Gastrocnemius medialis (tissue), 4 donors: Measurements from ENCODE around the gene MMP15. TPM values are rescaled to one million over a fixed set of nuclear protein-coding genes. Genes with fewer than 3 reads are reported as not detected.

Experiments
- ATAC-seq, 2 donors: fragments of 150-250 bp; one replicate each; pipeline ENCODE4 v1.9.1; 2016
- DNase-seq, 2 donors: peaks; one replicate each; pipeline ENCODE4 v3.0.0-alpha.2; 2019
- H3K27ac ChIP-seq, 4 donors: fragments of 200-600 bp; sonication (generic); 1 replicate in 1 of 4; 2 replicates in 3 of 4; pipeline ENCODE4 v1.5.1; 2016 to 2018; ENCODE audit warnings: mild to moderate bottlenecking in 2 of 4, moderate library complexity in 1 of 4
- H3K27me3 ChIP-seq, 3 donors: fragments of 200-600 bp; sonication (generic) in 2 of 3; 1 replicate in 1 of 3; 2 replicates in 2 of 3; pipeline versions ENCODE4 v1.5.1 to v1.6.0; 2016 to 2019; ENCODE audit warnings: mild to moderate bottlenecking in 1 of 3, moderate library complexity in 1 of 3
- H3K36me3 ChIP-seq, 2 donors: fragments of 200-600 bp; sonication (generic) in 1 of 2; one replicate each; pipeline ENCODE4 v1.5.1; 2017 to 2018
- H3K4me1 ChIP-seq, 2 donors: fragments of 200-600 bp; sonication (generic) in 1 of 2; one replicate each; pipeline ENCODE4 v1.5.1; 2016 to 2017; ENCODE audit warnings: mild to moderate bottlenecking in 2 of 2
- H3K4me3 ChIP-seq, 4 donors: fragments of 200-600 bp; sonication (generic) in 3 of 4; 1 replicate in 1 of 4; 2 replicates in 3 of 4; pipeline ENCODE4 v1.5.1; 2016 to 2019; ENCODE audit warnings: mild to moderate bottlenecking in 2 of 4
- H3K9me3 ChIP-seq, 3 donors: fragments of 200-600 bp; sonication (generic) in 2 of 3; 1 replicate in 1 of 3; 2 replicates in 2 of 3; pipeline ENCODE4 v1.5.1; 2016 to 2019
- CTCF ChIP-seq, 5 experiments: fragments of 450-650 bp in 3 of 5; fragments of 200-600 bp in 2 of 5; sonication (generic) in 2 of 5; IDR thresholded peaks in 4 of 5; conservative IDR thresholded peaks in 1 of 5; 1 replicate in 4 of 5; 2 replicates in 1 of 5; pipeline ENCODE4 v1.5.1; 2016 to 2019; ENCODE audit warnings: antibody characterized with exemption in 5 of 5, mild to moderate bottlenecking in 3 of 5, moderate library complexity in 3 of 5
- POLR2A ChIP-seq, 2 donors: fragments of 450-650 bp; IDR thresholded peaks; one replicate each; pipeline ENCODE4 v1.6.1; 2017; ENCODE audit warnings: antibody characterized with exemption in 2 of 2, mild to moderate bottlenecking in 2 of 2, moderate library complexity in 2 of 2
- in situ Hi-C, 4 donors: fragments of 200-750 bp; cut with MboI; loops; one replicate each; pipeline versions ENCODE4 v1.15.0 to v1.8.0; 2017; ENCODE audit warnings: low sequenced_read_pairs in 4 of 4
- intact Hi-C: fragments of 100-400 bp; cut with DNase I; formaldehyde crosslinking; loops from one replicate; pipeline ENCODE4 v1.15.1; 2023; ENCODE audit warnings: low total_unique reads
- total RNA-seq, 4 donors: library from RNA; depleted of rRNA; stranded (reverse); fragments of >200 nt; gene quantifications; one replicate each; pipeline versions ENCODE4 v1.1.0 to v1.2.3, GENCODE V29; 2016

The MMP15 gene
- total RNA-seq, 4 donors from 2014 or later: 2.9 to 8.1 (median 4.9) TPM

- DNase-seq (no peak), ATAC-seq (no peak)
- Histone ChIP-seq H3K36me3 (no peaks in the 10 kb centered on the region), H3K27me3 (peaks cover 15 to 23% (median 23%) of the 10 kb centered on the region in 3 donors), H3K4me3 (no peak overlapping the region), H3K27ac (no peak overlapping the region), H3K9me3 (no peaks in the 10 kb centered on the region), H3K4me1 (peaks cover 5 to 15% of the 10 kb centered on the region in 2 donors)
- intact Hi-C loops: no loop called here
- no peak for TF ChIP-seq CTCF (IDR thresholded peaks at IDR 0.05 in 4 of 5, conservative IDR thresholded peaks at IDR 0.05 in 1 of 5)
- no peak for TF ChIP-seq POLR2A (IDR thresholded peaks at IDR 0.05)
- in situ Hi-C loops: no loop called here
Measured at GRCh38 chr16:57986196-57986595, 39.4 kb upstream of the MMP15 start.

- ATAC-seq: no peak
- intact Hi-C loops (no loop called here), in situ Hi-C loops (no loop called here)
- Histone ChIP-seq H3K4me1 (peaks cover 5 to 15% of the 10 kb centered on the region in 2 donors), H3K4me3 (no peak overlapping the region), H3K27me3 (peaks cover 11 to 23% (median 23%) of the 10 kb centered on the region in 3 donors), H3K27ac (no peak overlapping the region), H3K9me3 (no peaks in the 10 kb centered on the region), H3K36me3 (no peaks in the 10 kb centered on the region)
- DNase-seq: no peak
- TF ChIP-seq CTCF (IDR thresholded peaks at IDR 0.05 in 4 of 5, conservative IDR thresholded peaks at IDR 0.05 in 1 of 5) (no peak), POLR2A (IDR thresholded peaks at IDR 0.05) (no peak)
Measured at GRCh38 chr16:57987441-57988177, 37.9 kb upstream of the MMP15 start.

GRCh38 chr16:57988929-57989328, 36.6 kb upstream of the MMP15 start:
- Histone ChIP-seq H3K9me3 (no peaks in the 10 kb centered on the region), H3K27ac (no peak overlapping the region), H3K36me3 (peaks cover 0 to 2% of the 10 kb centered on the region in 2 donors), H3K4me3 (no peak overlapping the region), H3K27me3 (peaks cover 11 to 13% (median 13%) of the 10 kb centered on the region in 3 donors), H3K4me1 (peaks cover 5 to 15% of the 10 kb centered on the region in 2 donors)
- DNase-seq (no peak), ATAC-seq (no peak)
- TF ChIP-seq CTCF (IDR thresholded peaks at IDR 0.05 in 4 of 5, conservative IDR thresholded peaks at IDR 0.05 in 1 of 5): no peak
- TF ChIP-seq POLR2A (IDR thresholded peaks at IDR 0.05): no peak
- intact Hi-C loops: no loop called here
- in situ Hi-C loops: no loop called here

- DNase-seq: peak in 1 of 2 donors; percentile 0
- in situ Hi-C loops (no loop called here), intact Hi-C loops (no loop called here)
Measured at GRCh38 chr16:57991551-57992059, 33.9 kb upstream of the MMP15 start.

More at GRCh38 chr16:57991551-57992059, 33.9 kb upstream of the MMP15 start:
- Histone ChIP-seq H3K27ac (no peak overlapping the region), H3K4me1 (no peaks in the 10 kb centered on the region), H3K4me3 (no peak overlapping the region), H3K36me3 (peaks cover 0 to 28% of the 10 kb centered on the region in 2 donors), H3K9me3 (no peaks in the 10 kb centered on the region), H3K27me3 (no peaks in the 10 kb centered on the region)
- TF ChIP-seq CTCF (IDR thresholded peaks at IDR 0.05 in 4 of 5, conservative IDR thresholded peaks at IDR 0.05 in 1 of 5) (no peak), POLR2A (IDR thresholded peaks at IDR 0.05) (no peak)
- no peak for ATAC-seq
